K562 (cell line): ENCODE data around the gene VPS37B. TPM values are rescaled to one million over a fixed set of nuclear protein-coding genes. Genes with fewer than 3 reads are reported as not detected.

ENCODE experiments used
- ATAC-seq: fragments of 200-7000 bp; cut with Tn5 transposase; 3 replicates; pipeline ENCODE4 v1.9.1; 2020; ENCODE audit warnings: moderate library complexity
- BruUV-seq: library from RNA; stranded (reverse); fragments of 400-500 nt; replicated peaks from 2 replicates; lab custom pipeline; 2021; lab: Mats Ljungman, UMichigan
- CTCF ChIA-PET: fragments of 300-600 bp; formaldehyde crosslinking; extraction: SDS; loops from one replicate; lab custom pipeline; 2021; ENCODE audit warnings: low intra/inter-chr PET ratio; lab: Yijun Ruan, JAX
- POLR2A ChIA-PET: fragments of 300-600, 350-650 bp; sonication (Branson Sonifier 250); formaldehyde crosslinking; extraction: SDS; loops from one replicate; lab custom pipeline; 2021; ENCODE audit warnings: antibody characterized with exemption, inconsistent platforms; lab: Yijun Ruan, JAX
- DNase-seq, 4 experiments: peaks; one replicate each; pipeline versions ENCODE4 v3.0.0 to v3.0.0-alpha.2; 2011 to 2018; ENCODE audit warnings: low spot score in 3 of 4, mixed read lengths in 3 of 4; ENCODE audit errors: extremely low read depth in 1 of 4
- FAIRE-seq: peaks from 2 replicates; lab custom pipeline; 2011; peaks lifted over from hg19 to GRCh38; lab: Jason Lieb, UNC
- H2AFZ ChIP-seq: 2 replicates; pipeline ENCODE4 v1.6.0; 2011; ENCODE audit warnings: low read depth, low read length, control low read depth, inconsistent platforms
- H3K27ac ChIP-seq: fragments of 200-600 bp; 3 replicates; pipeline ENCODE4 v1.8.0; 2011; ENCODE audit warnings: low read depth, mild to moderate bottlenecking, control low read depth, inconsistent platforms, low read length, moderate library complexity, mixed read lengths; ENCODE audit errors: extremely low read depth
- H3K27me3 ChIP-seq, 2 experiments: fragments of 300-600 bp in 1 of 2; 2 replicates in 1 of 2; 3 replicates in 1 of 2; pipeline versions ENCODE4 v1.6.0 to v1.8.0; 2011; ENCODE audit warnings: inconsistent platforms in 2 of 2, low read length in 2 of 2, mild to moderate bottlenecking in 1 of 2, mixed read lengths in 1 of 2, moderate library complexity in 1 of 2; ENCODE audit not compliant: control insufficient read depth in 2 of 2, insufficient read depth in 2 of 2
- H3K36me3 ChIP-seq: fragments of 300-600 bp; 3 replicates; pipeline ENCODE4 v1.8.0; 2011; ENCODE audit warnings: mild to moderate bottlenecking, low read length, inconsistent platforms; ENCODE audit not compliant: control insufficient read depth, insufficient read depth
- H3K4me1 ChIP-seq, 2 experiments: fragments of 200-600 bp in 1 of 2; replicated peaks in 1 of 2; 2 replicates in 1 of 2; 3 replicates in 1 of 2; pipeline versions ENCODE4 v1.5.1 to v1.8.0; 2011; ENCODE audit warnings: inconsistent platforms in 2 of 2, low read length in 2 of 2, mild to moderate bottlenecking in 1 of 2, mixed read lengths in 1 of 2, moderate library complexity in 1 of 2; ENCODE audit not compliant: control insufficient read depth in 2 of 2, insufficient read depth in 2 of 2
- H3K4me2 ChIP-seq: 2 replicates; pipeline ENCODE4 v1.6.1; 2011; ENCODE audit warnings: low read length, control low read depth, inconsistent platforms, mixed read lengths; ENCODE audit not compliant: insufficient read depth
- H3K4me3 ChIP-seq: fragments of 200-600 bp; sonication (generic), shearing (Covaris generic); 2 replicates; pipeline ENCODE4 v1.5.1; 2016; ENCODE audit warnings: control low read depth, inconsistent platforms
- H3K79me2 ChIP-seq: fragments of 200-600 bp; 3 replicates; pipeline ENCODE4 v1.8.0; 2011; ENCODE audit warnings: low read length, inconsistent platforms; ENCODE audit not compliant: control insufficient read depth, insufficient read depth
- H3K9ac ChIP-seq, 2 experiments: 2 replicates each; pipeline versions ENCODE4 v1.6.0 to v1.6.1; 2011; ENCODE audit warnings: low read depth in 2 of 2, low read length in 2 of 2, control low read depth in 1 of 2, inconsistent platforms in 1 of 2, mild to moderate bottlenecking in 1 of 2, mixed read lengths in 1 of 2; ENCODE audit not compliant: insufficient read depth in 1 of 2
- H3K9me1 ChIP-seq: one replicate; pipeline ENCODE4 v1.6.0; 2011; ENCODE audit warnings: inconsistent platforms, mild to moderate bottlenecking, low read length, moderate library complexity; ENCODE audit not compliant: control insufficient read depth, insufficient read depth
- H3K9me3 ChIP-seq: replicated peaks from 2 replicates; pipeline ENCODE4 v1.5.1; 2011; ENCODE audit warnings: low read depth, low read length, inconsistent platforms; ENCODE audit not compliant: control insufficient read depth, insufficient read depth
- H4K20me1 ChIP-seq: replicated peaks from 2 replicates; pipeline ENCODE4 v1.6.1; 2011; ENCODE audit warnings: low read length, inconsistent platforms, mixed read lengths; ENCODE audit not compliant: control insufficient read depth, insufficient read depth
- HMG20A ChIP-seq: fragments of 450-650 bp; formaldehyde crosslinking; conservative IDR thresholded peaks from 2 replicates; pipeline ENCODE4 v1.4.0; 2020; ENCODE audit warnings: mild to moderate bottlenecking, mixed read lengths
- HOXB6 ChIP-seq: fragments of 250-450 bp; sonication (Bioruptor Pico); IDR thresholded peaks from 2 replicates; pipeline ENCODE4 v1.5.1; 2022; ENCODE audit warnings: mild to moderate bottlenecking, borderline replicate concordance
- KLF6 ChIP-seq: fragments of 250-450 bp; sonication (Bioruptor Pico); IDR thresholded peaks from 2 replicates; pipeline ENCODE4 v1.4.0; 2020; ENCODE audit warnings: mild to moderate bottlenecking, moderate library complexity, borderline replicate concordance
- NFE2 ChIP-seq: IDR thresholded peaks from 2 replicates; pipeline ENCODE4 v1.6.1; 2014; ENCODE audit warnings: antibody characterized with exemption, low read depth
- NR4A1 ChIP-seq, 2 experiments: fragments of 250-450 bp in 1 of 2; fragments of 450-650 bp in 1 of 2; sonication (Bioruptor Pico) in 1 of 2; IDR thresholded peaks; 2 replicates each; pipeline versions ENCODE4 v1.4.0 to v1.6.1; 2016 to 2020; ENCODE audit warnings: mild to moderate bottlenecking in 2 of 2, missing compliant biosample characterization in 1 of 2, missing genetic modification characterization in 1 of 2, moderate library complexity in 1 of 2
- PHTF2 ChIP-seq: fragments of 250-450 bp; sonication (Bioruptor Pico); IDR thresholded peaks from 2 replicates; pipeline ENCODE4 v1.5.0; 2021; ENCODE audit warnings: mild to moderate bottlenecking
- POLR2AphosphoS5 ChIP-seq: IDR thresholded peaks from 2 replicates; pipeline ENCODE4 v1.6.1; 2011; ENCODE audit warnings: mild to moderate bottlenecking, low read depth, low read length, moderate library complexity; ENCODE audit not compliant: control insufficient read depth, insufficient read depth
- RBM25 ChIP-seq: fragments of 200-400 bp; formaldehyde crosslinking; IDR thresholded peaks from 2 replicates; pipeline ENCODE4 v1.6.1; 2018; ENCODE audit warnings: low read length, low read depth, moderate library complexity; ENCODE audit not compliant: severe bottlenecking
- ZBTB9 ChIP-seq: fragments of 450-650 bp; formaldehyde crosslinking; IDR thresholded peaks from 2 replicates; pipeline ENCODE4 v1.4.0; 2020; ENCODE audit warnings: mild to moderate bottlenecking, moderate library complexity
- ZNF134 ChIP-seq: fragments of 250-450 bp; sonication (Bioruptor Pico); conservative IDR thresholded peaks from 2 replicates; pipeline ENCODE4 v1.4.0; 2020
- ZNF282 ChIP-seq: sonication (generic); formaldehyde crosslinking; IDR thresholded peaks from 2 replicates; pipeline ENCODE4 v1.8.1; 2023; ENCODE audit warnings: missing genetic modification reagents
- ZNF445 ChIP-seq: fragments of 250-450 bp; sonication (Bioruptor Pico); IDR thresholded peaks from 2 replicates; pipeline ENCODE4 v1.4.0; 2020; ENCODE audit warnings: low read depth, mild to moderate bottlenecking, moderate library complexity
- WGBS: fragments of 100-300 bp; shearing (Covaris generic); methylation state at CpG from one replicate; pipeline ENCODE4 v1.1.6; 2016; ENCODE audit warnings: low coverage, mixed read lengths; ENCODE audit not compliant: insufficient coverage; ENCODE audit errors: missing lambda C conversion rate; 5-methylcytosine and 5-hydroxymethylcytosine counted together
- in situ Hi-C: fragments of 300-500 bp; cut with MboI; formaldehyde crosslinking; loops from 4 replicates; pipeline ENCODE4 v1.15.0; 2018; ENCODE audit warnings: inconsistent platforms, mixed read lengths
- intact Hi-C: fragments of 100-400 bp; cut with micrococcal nuclease; formaldehyde crosslinking; loops from 2 replicates; pipeline ENCODE4 v1.14.2; 2022
- polyA plus RNA-seq, 8 experiments: library from polyadenylated mRNA; depleted of rRNA in 4 of 8; stranded (reverse) in 5 of 8; unstranded in 3 of 8; fragments of >200 nt; fragmentation: Nextera tagmentation in 2 of 8; fragmentation: Illumina TruSeq in 1 of 8; extraction: Ambion mirVana in 2 of 8; extraction: Trizol in 1 of 8; gene quantifications; 2 replicates each; pipeline versions ENCODE4 v1.2.1 to v1.2.3, GENCODE V29; 2011 to 2014; ENCODE audit warnings: inconsistent platforms in 1 of 8, missing spikeins in 1 of 8
- total RNA-seq, 7 experiments: library from RNA; depleted of rRNA in 6 of 7; stranded (reverse); fragments of >200 nt in 6 of 7; fragmentation: Illumina TruSeq in 2 of 7; extraction: Trizol in 2 of 7; gene quantifications; 2 replicates each; pipeline versions ENCODE4 v1.2.1 to v1.2.3, GENCODE V29; 2011 to 2021; ENCODE audit warnings: low replicate concordance in 1 of 7
- TF ChIP-seq, protein P1 (sequence below): sonication (generic); formaldehyde crosslinking; IDR thresholded peaks from 2 replicates; pipeline ENCODE4 v1.8.0; 2022; ENCODE audit warnings: mild to moderate bottlenecking, missing genetic modification reagents
- TF ChIP-seq, protein P2 (sequence below): IDR thresholded peaks from 2 replicates; pipeline ENCODE4 v1.6.1; 2011; ENCODE audit not compliant: insufficient read length; ENCODE audit errors: extremely low read depth

The VPS37B gene
- total and polyA plus RNA-seq, 9 of the 15 experiments (the other 6 are each of a cell fraction or from before 2014, with no cell fraction given), result 0.28 to 37.4 (median 17.9) TPM

DNA sequence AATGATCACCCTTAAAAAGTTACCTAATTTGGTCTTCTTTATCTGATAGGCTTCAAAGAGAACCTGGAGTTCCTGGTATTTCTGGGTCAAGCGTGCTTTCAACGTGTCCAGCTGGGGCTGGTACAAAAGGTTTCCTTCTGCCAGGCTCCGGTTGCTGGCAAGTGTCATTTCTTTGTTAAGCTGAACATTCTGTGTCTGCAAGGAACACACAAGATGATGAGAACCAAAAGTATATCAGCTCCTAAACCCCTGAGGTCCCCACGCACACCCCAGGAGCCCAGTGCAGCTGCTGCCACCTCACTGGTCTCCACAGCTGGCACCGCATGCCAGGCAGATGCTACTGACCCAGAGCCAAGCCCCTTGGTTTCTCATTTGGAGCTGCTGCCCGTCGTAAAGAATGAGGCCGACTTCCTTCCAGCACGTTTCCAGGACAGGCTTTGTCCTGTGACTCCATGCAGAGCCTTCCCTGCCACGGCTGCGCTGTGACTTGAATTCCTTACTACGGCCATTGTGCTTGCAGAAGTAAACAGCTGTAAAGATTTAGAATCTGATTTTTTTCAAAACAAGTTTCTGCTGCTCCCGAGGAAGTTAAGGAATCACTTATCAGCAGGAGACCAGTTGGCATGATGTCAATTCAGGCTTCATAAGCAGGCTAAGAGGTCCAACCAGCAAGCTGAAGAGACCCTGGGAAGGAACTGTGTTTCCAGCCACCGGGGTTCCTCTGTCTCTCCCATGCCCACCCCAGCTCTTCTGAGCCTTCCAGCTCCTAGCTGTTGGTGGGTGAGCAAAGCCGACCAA, 24.9 kb downstream of the VPS37B start:
- in situ Hi-C loops (loop anchor here (10.0 kb wide), 1 partner anchor 364 kb away; the partner anchor contains the start of genes MPHOSPH9 and MTRFR), intact Hi-C loops (no loop called here)
- peak overlapping the region in 1 of 2 experiments; percentile 46; a peak in 2 of 4 replicates for H3K9ac ChIP-seq
- peaks cover 43% of the 10 kb centered on the region; the same call in 1 of the 2 replicates for H4K20me1 ChIP-seq
- no peak overlapping the region for H2AFZ ChIP-seq
- ATAC-seq (no peak), FAIRE-seq (no peak), DNase-seq (no peak)
- no peaks in the 10 kb centered on the region for H3K9me3 ChIP-seq
- peaks cover 72% of the 10 kb centered on the region for H3K36me3 ChIP-seq
- CTCF ChIA-PET, result no interaction called here
- H3K79me2 ChIP-seq, result peaks cover 52% of the 10 kb centered on the region
- H3K27me3 ChIP-seq, result no peaks in the 10 kb centered on the region
- no TSS peak for BruUV-seq
- no peaks in the 10 kb centered on the region for H3K9me1 ChIP-seq
- POLR2A ChIA-PET, result interaction anchor here (1.1 to 2.3 kb wide), 5 partner anchors 8 to 27 kb away, joined by 3 to 12 read pairs (median 6); no protein-coding TSS in a partner anchor
- WGBS, result 79% methylated on average over 13 of the region's 15 CpGs
- H3K27ac ChIP-seq, result no peak overlapping the region
- H3K4me1 ChIP-seq, result peaks cover 5 to 32% of the 10 kb centered on the region in 2 experiments; a peak in 3 of 5 replicates
- no peak overlapping the region for H3K4me2 ChIP-seq
- TF ChIP-seq HOXB6 (CRISPR knock-in tag), result no peak
- no peak for TF ChIP-seq PHTF2 (CRISPR knock-in tag)
- no peak for TF ChIP-seq ZNF134
- no peak for TF ChIP-seq ZBTB9
- no peak for TF ChIP-seq HMG20A (CRISPR knock-in tag)
- TF ChIP-seq ZNF282 (CRISPR knock-in tag), result no peak
- TF ChIP-seq RBM25, result no peak
- TF ChIP-seq NFE2, result no peak
- no peak for TF ChIP-seq ZNF445 (CRISPR knock-in tag)
- TF ChIP-seq KLF6 (CRISPR knock-in tag), result no peak
- TF ChIP-seq, protein P1, sequence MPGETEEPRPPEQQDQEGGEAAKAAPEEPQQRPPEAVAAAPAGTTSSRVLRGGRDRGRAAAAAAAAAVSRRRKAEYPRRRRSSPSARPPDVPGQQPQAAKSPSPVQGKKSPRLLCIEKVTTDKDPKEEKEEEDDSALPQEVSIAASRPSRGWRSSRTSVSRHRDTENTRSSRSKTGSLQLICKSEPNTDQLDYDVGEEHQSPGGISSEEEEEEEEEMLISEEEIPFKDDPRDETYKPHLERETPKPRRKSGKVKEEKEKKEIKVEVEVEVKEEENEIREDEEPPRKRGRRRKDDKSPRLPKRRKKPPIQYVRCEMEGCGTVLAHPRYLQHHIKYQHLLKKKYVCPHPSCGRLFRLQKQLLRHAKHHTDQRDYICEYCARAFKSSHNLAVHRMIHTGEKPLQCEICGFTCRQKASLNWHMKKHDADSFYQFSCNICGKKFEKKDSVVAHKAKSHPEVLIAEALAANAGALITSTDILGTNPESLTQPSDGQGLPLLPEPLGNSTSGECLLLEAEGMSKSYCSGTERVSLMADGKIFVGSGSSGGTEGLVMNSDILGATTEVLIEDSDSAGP (CRISPR knock-in tag), result no peak
- TF ChIP-seq POLR2AphosphoS5, result no peak
- TF ChIP-seq, protein P2, sequence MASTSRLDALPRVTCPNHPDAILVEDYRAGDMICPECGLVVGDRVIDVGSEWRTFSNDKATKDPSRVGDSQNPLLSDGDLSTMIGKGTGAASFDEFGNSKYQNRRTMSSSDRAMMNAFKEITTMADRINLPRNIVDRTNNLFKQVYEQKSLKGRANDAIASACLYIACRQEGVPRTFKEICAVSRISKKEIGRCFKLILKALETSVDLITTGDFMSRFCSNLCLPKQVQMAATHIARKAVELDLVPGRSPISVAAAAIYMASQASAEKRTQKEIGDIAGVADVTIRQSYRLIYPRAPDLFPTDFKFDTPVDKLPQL, result no peak
- TF ChIP-seq NR4A1 (CRISPR knock-in tag; IDR thresholded peaks at IDR 0.05), result no peak
- TF ChIP-seq NR4A1 (tag; IDR thresholded peaks at IDR 0.05), result no peak
- TF ChIP-seq, all 486 proteins: peak for 0
- no peak overlapping the region for H3K4me3 ChIP-seq
